Natural killer cell (primary cell): ENCODE measurements around the gene CRADD. TPM values are rescaled to one million over a fixed set of nuclear protein-coding genes. Genes with fewer than 3 reads are reported as not detected.

Experiments
- ATAC-seq, 3 donors: fragments of 150-1000 bp in 2 of 3; fragments of 200-7000 bp in 1 of 3; cut with Tn5 transposase; 1 replicate in 1 of 3; 2 replicates in 2 of 3; pipeline ENCODE4 v1.10.0; 2021; ENCODE audit warnings: mild to moderate bottlenecking in 2 of 3, moderate library complexity in 2 of 3
- DNase-seq, 2 donors: peaks; one replicate each; pipeline versions ENCODE4 v3.0.0 to v3.0.0-alpha.2; 2013 to 2021; ENCODE audit warnings: mixed read lengths in 1 of 2
- H3K27ac ChIP-seq: one replicate; pipeline ENCODE4 v1.5.1; 2013; ENCODE audit warnings: mild to moderate bottlenecking, low read length
- H3K27me3 ChIP-seq: one replicate; pipeline ENCODE4 v1.6.1; 2013; ENCODE audit warnings: low read length; ENCODE audit not compliant: control insufficient read depth, insufficient read depth
- H3K36me3 ChIP-seq: one replicate; pipeline ENCODE4 v1.6.1; 2013; ENCODE audit warnings: low read length; ENCODE audit not compliant: control insufficient read depth, insufficient read depth
- H3K4me1 ChIP-seq: one replicate; pipeline ENCODE4 v1.6.1; 2013; ENCODE audit warnings: low read length; ENCODE audit not compliant: control insufficient read depth, insufficient read depth
- H3K4me3 ChIP-seq: one replicate; pipeline ENCODE4 v1.5.1; 2013; ENCODE audit warnings: low read length
- H3K9me3 ChIP-seq: one replicate; pipeline ENCODE4 v1.6.1; 2013; ENCODE audit warnings: low read length; ENCODE audit not compliant: control insufficient read depth, insufficient read depth
- H3K27ac Mint-ChIP-seq, 2 donors: one replicate each; pipeline ENCODE4 v1.8.0; 2022; ENCODE audit warnings: mild to moderate bottlenecking in 2 of 2, mixed read lengths in 2 of 2, moderate library complexity in 1 of 2
- H3K27me3 Mint-ChIP-seq, 2 donors: one replicate each; pipeline ENCODE4 v1.8.0; 2022; ENCODE audit warnings: low read depth in 2 of 2, mixed read lengths in 2 of 2
- H3K36me3 Mint-ChIP-seq: one replicate; pipeline ENCODE4 v1.8.0; 2022; ENCODE audit warnings: mixed read lengths
- H3K4me1 Mint-ChIP-seq, 2 donors: one replicate each; pipeline ENCODE4 v1.8.0; 2022; ENCODE audit warnings: mixed read lengths in 2 of 2
- H3K4me3 Mint-ChIP-seq: one replicate; pipeline ENCODE4 v1.8.0; 2022; ENCODE audit warnings: mild to moderate bottlenecking, moderate library complexity, mixed read lengths
- H3K9me3 Mint-ChIP-seq, 2 donors: one replicate each; pipeline ENCODE4 v1.8.0; 2022; ENCODE audit warnings: mixed read lengths in 2 of 2
- WGBS: methylation state at CpG from one replicate; pipeline ENCODE4 v1.1.7; 2013; ENCODE audit warnings: missing lambda C conversion rate; ENCODE audit not compliant: insufficient coverage; 5-methylcytosine and 5-hydroxymethylcytosine counted together
- intact Hi-C: fragments of 100-400 bp; cut with micrococcal nuclease; formaldehyde crosslinking; loops from one replicate; pipeline ENCODE4 v1.14.2; 2022
- total RNA-seq, 4 donors: library from RNA; stranded (reverse); fragments of 120-200 nt in 1 of 4; gene quantifications; one replicate each; pipeline versions ENCODE4 v1.2.3 to v1.2.4, GENCODE V29; 2013 to 2022
- TF ChIP-seq, protein P1 (sequence below): fragments of 200-600 bp; IDR thresholded peaks from one replicate; pipeline ENCODE4 v1.8.0; 2022; ENCODE audit warnings: antibody characterized with exemption

Gene CRADD
- total RNA-seq, 3 donors from 2014 or later (not counting 1 experiment from before 2014, with no cell fraction given) = 19.1 to 27.5 (median 26.4) TPM

DNA sequence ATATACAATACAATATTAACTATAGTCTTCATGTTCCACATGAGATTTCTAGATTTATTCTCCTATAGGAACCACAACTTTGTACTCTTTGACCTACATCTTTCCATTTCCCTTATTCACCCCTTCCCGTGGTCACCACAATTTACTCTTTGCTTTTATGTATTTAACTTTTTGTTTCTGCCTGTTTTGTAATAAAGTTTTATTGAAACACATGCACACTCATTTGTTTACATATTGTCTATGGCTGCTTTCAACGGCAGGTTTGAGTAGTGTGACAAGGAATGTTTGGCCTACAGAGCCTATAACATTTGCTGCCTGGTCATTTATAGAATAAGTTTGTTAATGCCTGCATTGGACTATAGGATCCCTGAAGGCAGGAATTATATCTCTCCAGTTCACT lies 231.1 kb downstream of the CRADD start:
- no peaks in the 10 kb centered on the region for H3K4me1 ChIP-seq

DNA sequence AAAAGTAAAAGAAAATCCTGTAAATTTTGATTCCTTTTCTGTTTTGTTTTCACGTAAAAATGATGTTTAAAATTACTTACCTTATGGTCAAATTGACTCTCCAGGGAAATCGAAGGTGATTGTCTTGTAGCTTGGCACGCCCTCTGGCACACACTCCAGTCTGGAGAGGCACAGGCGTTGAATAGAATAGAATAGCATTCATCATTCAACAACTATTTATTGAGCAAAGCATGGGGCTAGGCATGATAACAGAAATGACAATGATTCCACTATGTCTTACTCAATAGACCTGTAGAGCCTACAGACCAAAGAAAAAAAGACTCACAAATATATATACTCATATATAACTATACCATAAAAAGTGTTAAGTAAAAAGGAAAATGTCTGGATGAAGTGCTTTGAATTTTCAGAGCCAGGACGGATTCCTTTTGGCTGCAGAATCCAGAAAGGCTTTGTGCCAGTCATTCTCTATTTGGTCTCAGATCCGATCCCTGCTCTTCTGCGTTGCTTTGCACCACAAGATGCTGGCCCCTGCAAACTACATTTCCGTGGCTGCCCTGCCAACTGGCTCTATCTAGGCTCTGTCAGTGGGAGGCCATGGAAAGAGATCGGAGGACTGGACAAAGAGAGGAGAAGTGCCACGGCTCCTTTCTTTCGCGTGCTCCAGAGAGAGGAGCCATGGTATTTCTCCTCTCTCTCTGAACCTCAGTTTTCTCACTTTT lies 231.8 kb downstream of the CRADD start:
- Histone ChIP-seq H3K27me3 (no peaks in the 10 kb centered on the region), H3K4me3 (no peak overlapping the region), H3K4me1 (no peaks in the 10 kb centered on the region), H3K36me3 (no peaks in the 10 kb centered on the region), H3K27ac (no peak overlapping the region), H3K9me3 (no peaks in the 10 kb centered on the region)
- no peak overlapping the region for H3K4me3 Mint-ChIP-seq
- intact Hi-C loops = no loop called here
- no peak overlapping the region for H3K27ac Mint-ChIP-seq
- H3K36me3 Mint-ChIP-seq = no peaks in the 10 kb centered on the region
- no peak for ATAC-seq
- 94% methylated on average over 10 of the region's 12 CpGs for WGBS
- DNase-seq = no peak
- TF ChIP-seq, protein P1, sequence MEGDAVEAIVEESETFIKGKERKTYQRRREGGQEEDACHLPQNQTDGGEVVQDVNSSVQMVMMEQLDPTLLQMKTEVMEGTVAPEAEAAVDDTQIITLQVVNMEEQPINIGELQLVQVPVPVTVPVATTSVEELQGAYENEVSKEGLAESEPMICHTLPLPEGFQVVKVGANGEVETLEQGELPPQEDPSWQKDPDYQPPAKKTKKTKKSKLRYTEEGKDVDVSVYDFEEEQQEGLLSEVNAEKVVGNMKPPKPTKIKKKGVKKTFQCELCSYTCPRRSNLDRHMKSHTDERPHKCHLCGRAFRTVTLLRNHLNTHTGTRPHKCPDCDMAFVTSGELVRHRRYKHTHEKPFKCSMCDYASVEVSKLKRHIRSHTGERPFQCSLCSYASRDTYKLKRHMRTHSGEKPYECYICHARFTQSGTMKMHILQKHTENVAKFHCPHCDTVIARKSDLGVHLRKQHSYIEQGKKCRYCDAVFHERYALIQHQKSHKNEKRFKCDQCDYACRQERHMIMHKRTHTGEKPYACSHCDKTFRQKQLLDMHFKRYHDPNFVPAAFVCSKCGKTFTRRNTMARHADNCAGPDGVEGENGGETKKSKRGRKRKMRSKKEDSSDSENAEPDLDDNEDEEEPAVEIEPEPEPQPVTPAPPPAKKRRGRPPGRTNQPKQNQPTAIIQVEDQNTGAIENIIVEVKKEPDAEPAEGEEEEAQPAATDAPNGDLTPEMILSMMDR = no peak
- H3K4me1 Mint-ChIP-seq = no peaks in the 10 kb centered on the region
- H3K27me3 Mint-ChIP-seq = no peaks in the 10 kb centered on the region
- H3K9me3 Mint-ChIP-seq = no peaks in the 10 kb centered on the region

More for the DNA sequence above, 231.1 kb downstream of the CRADD start:
- Mint-ChIP-seq H3K27ac (no peak overlapping the region), H3K36me3 (no peaks in the 10 kb centered on the region), H3K27me3 (no peaks in the 10 kb centered on the region), H3K9me3 (no peaks in the 10 kb centered on the region), H3K4me1 (no peaks in the 10 kb centered on the region), H3K4me3 (no peak overlapping the region)
- Histone ChIP-seq H3K9me3 (no peaks in the 10 kb centered on the region), H3K27me3 (no peaks in the 10 kb centered on the region), H3K4me3 (no peak overlapping the region), H3K36me3 (no peaks in the 10 kb centered on the region), H3K27ac (no peak overlapping the region)
- intact Hi-C loops = no loop called here
- no peak for ATAC-seq
- DNase-seq = no peak
- WGBS = 92% methylated on average over 1 of the region's 2 CpGs
- TF ChIP-seq, protein P1 = no peak

DNA sequence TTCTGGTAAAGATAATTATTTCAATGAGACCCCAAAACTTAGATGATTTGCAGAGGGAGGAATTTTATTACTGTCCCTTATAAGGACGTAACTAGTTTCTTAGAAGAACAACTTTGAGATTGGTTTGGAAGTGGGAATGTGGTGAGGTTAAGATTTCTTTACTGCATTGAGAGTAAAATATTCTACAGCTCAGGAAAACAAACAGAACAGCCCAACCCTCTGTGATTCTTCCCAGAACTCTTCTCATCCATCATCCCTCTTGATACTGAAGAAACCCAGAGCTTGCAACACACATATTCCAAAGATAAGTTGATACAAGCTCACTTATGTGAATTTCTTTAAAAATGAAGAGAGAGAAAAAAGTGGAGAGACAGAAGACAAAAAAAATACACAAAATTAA lies 234.2 kb downstream of the CRADD start:
- Histone ChIP-seq H3K9me3 (no peaks in the 10 kb centered on the region), H3K27me3 (no peaks in the 10 kb centered on the region), H3K36me3 (no peaks in the 10 kb centered on the region), H3K4me1 (no peaks in the 10 kb centered on the region), H3K4me3 (no peak overlapping the region), H3K27ac (no peak overlapping the region)
- ATAC-seq (no peak), DNase-seq (no peak)
- Mint-ChIP-seq H3K9me3 (no peaks in the 10 kb centered on the region), H3K36me3 (no peaks in the 10 kb centered on the region), H3K4me1 (no peaks in the 10 kb centered on the region), H3K27ac (no peak overlapping the region), H3K27me3 (no peaks in the 10 kb centered on the region), H3K4me3 (no peak overlapping the region)
- TF ChIP-seq, protein P1 = no peak
- 83% methylated on average over 1 of the region's 1 CpG for WGBS
- intact Hi-C loops = no loop called here
